Activated CD4-positive, alpha-beta T cell treated with anti-CD3 and anti-CD28 coated beads for 1 hour (primary cell): ENCODE results near the gene MOB2.

ENCODE experiments used
- DNase-seq: peaks from one replicate; pipeline ENCODE4 v3.0.0-alpha.2; 2020

MOB2 gene

GRCh38 chr11:1469911-1470680 is 16.5 kb downstream of the MOB2 start:
- DNase-seq: no peak

DNA sequence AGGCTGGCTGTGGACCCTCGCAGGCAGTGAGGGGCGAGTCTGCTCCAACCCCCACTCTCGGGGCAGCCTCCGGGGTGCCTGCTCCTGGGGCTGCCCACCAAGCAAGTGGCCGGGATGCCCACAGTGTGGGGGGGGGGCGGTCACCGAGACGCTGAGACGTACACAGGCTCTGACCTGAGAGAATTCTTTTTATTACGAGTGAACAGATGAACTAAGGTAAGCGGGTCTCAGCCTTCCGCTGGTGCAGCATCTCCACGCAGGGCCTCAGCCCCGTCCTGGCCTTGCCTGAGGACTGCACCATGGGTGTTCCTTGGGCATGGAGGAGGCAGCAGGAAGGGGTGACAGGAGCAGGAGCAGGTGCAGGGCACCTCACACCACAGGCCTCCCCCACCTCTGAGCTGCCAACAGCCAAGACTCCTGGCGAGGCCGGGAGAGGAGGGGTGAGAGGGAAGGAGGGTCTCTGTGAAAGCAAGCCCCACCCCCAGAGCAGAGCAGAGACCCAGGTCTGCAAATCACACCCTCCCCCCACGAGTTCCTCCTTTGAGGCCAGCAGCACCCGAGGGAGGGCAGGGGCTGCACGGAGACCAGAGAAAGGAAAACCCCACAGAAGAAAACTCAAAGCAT is 17.2 kb downstream of the MOB2 start:
- no peak for DNase-seq

- DNase-seq: no peak
These were observed 18.0 kb downstream of the MOB2 start for GRCh38 chr11:1468473-1469066.

- DNase-seq: no peak
These were observed 18.6 kb downstream of the MOB2 start for GRCh38 chr11:1468002-1468401.

DNA sequence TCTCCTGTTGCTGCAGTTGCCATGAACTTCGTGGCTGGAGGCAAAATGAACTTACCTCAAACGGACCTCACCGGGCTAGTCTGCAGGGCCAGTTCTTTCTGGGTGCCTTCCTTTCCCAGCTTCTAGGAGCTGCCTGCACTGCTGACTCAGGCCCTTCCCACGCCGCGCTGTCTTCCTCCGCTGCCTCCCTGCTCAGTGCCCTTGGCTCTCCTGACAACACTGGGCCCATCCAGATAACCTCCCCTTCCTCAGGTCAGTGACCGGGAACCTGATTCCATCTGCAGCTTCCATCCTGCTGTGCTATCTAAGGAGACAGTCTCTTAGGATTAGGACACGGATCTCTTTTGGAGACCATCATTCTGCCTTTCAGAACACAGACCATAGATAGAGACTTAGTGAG is 19.3 kb downstream of the MOB2 start:
- DNase-seq: no peak

DNA sequence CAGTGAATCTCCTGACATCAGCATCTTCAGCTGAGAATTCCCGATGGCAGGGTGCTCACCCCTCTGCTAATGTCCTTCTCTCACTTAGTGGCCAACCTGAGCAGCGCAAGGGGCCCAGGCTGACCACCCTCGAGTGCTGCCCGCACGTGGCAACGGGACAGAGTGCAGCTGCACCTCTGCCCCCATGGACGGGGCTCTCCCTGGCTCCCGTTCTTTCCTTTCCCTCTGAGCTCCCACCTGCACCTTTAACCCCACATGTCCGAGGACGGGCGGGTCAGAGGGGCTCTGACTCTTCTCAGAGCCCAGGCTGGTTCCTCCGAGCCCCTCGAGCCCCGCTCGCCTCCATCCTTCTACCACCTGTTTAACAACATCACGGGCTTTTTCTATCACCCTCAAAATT is 19.8 kb downstream of the MOB2 start:
- no peak for DNase-seq

- DNase-seq: no peak
These were observed 23.5 kb downstream of the MOB2 start for GRCh38 chr11:1463056-1463455.

- DNase-seq: no peak
These were observed 23.9 kb downstream of the MOB2 start for GRCh38 chr11:1462698-1462975.

- no peak for DNase-seq
These were observed 24.5 kb downstream of the MOB2 start for GRCh38 chr11:1461826-1462697.

- DNase-seq: no peak
These were observed 25.4 kb downstream of the MOB2 start for GRCh38 chr11:1460986-1461825.

- DNase-seq: no peak
These were observed 26.1 kb downstream of the MOB2 start for GRCh38 chr11:1460396-1460985.

- no peak for DNase-seq
These were observed 26.7 kb downstream of the MOB2 start for GRCh38 chr11:1459764-1460395.

DNA sequence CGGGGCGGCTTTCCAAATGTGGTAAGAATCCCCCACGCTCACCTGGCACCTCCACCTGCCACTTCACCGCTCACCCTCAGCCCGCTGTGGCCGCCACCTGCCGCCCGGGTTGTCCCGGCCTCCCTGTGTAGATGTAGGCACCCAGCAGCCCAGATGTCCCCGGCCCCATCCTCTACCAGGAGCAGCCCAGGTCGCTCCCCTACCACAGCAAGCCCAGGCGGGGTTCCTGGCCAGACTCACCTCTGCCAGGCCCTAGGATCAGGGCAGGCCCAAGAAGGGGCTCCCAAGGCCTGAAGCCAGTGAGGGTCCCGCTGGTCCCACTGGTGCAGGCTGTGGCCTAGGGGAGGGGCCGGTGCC is 27.4 kb downstream of the MOB2 start:
- DNase-seq: no peak

DNA sequence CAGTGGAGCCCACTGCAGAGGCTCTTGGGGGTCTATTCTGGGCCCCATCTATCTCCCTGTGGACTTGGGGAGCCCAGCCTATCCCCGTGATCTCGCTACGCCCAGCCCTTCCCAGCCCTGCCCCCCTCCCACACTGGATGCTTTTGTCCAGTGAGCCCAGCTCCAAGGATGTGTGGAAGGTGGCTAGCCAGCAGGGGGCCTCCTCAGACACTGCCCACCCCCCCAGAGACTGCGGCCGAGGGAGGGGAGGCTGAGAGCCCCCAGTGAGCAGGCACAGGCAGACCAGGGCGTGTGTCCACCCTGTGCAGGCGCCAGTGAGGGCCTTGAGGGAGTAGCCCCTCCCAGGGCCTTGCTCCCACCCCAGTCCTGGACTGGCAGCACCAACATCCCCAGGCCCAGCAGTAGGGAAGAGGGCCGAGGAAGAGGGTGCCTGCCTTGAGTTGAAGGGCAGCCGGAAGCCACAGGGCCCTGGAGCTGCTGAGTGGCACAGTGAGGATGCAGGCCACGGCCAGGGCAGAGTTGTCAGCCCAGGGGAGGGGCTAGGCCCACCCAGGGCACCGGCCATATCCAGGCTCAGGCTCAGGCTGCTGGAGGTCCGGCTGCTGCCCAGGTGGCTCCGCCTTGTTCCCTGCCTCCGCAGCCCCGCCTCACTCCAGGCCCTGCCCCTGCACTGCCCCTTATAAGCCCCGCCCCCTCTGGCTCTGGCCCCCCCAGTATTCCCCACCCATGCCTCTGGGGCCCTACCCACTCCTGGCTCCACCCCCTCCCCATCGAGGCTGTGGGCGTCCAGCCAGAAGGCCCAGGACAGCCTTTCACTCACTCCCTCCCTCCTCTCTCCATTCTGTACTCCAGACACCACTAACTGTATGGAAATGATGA is 28.0 kb downstream of the MOB2 start:
- no peak for DNase-seq

- no peak for DNase-seq
These were observed 28.7 kb downstream of the MOB2 start for GRCh38 chr11:1457856-1458255.

DNA sequence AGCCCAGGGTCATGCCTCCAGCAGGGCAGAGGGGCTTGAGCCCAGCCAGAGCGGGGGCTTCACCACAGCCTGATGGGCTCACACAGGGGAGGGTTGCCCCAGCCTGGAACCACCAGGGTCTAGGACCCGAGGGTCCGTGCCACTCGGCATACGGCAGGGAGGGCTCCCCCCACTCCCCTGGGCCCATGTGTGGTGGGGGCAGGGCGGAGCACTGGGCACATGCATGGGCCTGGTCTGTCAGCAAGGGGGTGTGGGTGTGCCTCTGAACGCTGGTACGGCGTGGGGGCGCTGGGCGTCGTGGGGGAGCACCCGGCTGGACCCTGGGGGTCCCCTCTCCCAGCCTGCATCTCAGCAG is 29.3 kb downstream of the MOB2 start:
- no peak for DNase-seq

- DNase-seq: no peak
These were observed 29.8 kb downstream of the MOB2 start for GRCh38 chr11:1456596-1457325.

DNA sequence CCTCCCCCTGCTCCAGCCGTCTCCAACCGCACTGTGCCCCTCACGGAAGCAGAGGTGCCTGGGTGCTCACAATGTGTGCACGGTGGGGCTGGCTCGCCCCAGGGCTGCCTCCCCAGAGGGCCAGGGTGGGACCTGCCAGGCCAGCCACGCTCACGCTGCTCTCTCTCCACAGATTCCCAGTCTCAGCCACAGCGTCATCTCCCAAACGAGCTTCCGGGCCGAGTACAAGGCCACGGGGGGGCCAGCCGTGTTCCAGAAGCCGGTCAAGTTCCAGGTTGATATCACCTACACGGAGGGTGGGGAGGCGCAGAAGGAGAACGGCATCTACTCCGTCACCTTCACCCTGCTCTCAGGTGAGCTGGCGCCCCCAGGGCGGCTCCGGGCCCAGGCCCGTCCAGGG is 30.4 kb downstream of the MOB2 start:
- no peak for DNase-seq

- no peak for DNase-seq
These were observed 30.9 kb downstream of the MOB2 start for GRCh38 chr11:1455763-1456060.

DNA sequence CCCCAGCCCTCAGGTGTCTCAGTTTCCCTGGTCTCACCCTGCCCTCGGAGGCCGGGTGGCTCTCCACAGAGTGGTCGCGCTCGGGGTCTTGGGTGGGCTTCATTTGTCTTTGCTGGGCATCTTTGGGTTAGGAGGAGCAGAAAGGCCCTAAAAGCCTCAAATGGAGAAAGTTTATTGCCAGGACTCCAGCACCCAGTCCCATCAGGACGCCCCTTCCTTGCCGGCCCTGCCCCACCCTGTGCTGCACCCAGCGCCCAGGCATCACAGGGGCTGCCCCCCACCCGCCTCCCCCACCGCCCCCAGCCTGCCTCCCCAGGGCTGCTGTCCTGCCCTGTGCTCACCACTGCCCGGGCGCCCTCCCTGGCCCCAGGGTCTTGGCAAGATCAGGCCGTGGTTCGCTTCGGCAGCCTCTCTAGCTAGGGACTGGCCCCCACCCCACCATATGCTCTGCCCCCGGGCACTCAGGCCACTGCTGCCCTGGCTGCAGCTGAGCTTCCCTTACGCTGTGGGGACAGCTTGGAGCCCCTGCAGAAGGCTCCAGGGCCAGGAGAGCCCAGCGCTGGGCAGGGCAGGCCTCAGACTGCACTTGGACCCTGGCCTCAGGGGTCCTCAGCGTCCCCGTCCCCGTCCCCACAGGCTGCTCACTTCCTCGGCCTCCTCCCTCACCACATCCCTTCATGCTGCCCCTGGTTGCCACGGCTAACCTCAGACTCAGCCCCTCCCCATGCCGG is 31.4 kb downstream of the MOB2 start:
- no peak for DNase-seq
